Stimulated activated CD8-positive, alpha-beta memory T cell treated with anti-CD3 and anti-CD28 coated beads, Interleukin-12 subunit alpha, Interleukin-12 subunit beta, amount 100 ng/mL, for 4 hours (primary cell): ENCODE measurements around the gene RHEX.

Experiments used
- DNase-seq: peaks from one replicate; pipeline ENCODE4 v3.0.0-alpha.2; 2020; ENCODE audit warnings: low read depth

The RHEX gene

DNA sequence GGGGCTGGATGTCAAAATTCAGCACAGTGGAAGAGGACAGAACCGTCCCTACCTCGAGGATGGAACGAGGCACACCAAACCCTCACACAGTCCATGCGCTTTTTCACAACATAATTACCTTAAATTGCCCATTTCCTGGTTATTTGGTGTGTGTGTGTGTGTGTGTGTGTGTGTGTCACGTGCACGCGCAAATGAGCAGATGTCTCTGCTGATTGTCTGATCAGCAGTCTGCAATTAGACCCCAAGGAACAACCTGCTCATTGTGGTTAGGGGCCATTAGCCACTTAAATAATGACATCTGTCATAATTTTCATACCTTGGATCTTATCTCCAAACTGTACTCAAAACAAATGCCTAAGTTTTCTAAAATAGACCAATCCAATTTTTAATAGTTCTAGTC, 41.1 kb downstream of the RHEX start:
- DNase-seq = no peak

- no peak for DNase-seq
Observed at GRCh38 chr1:206097381-206097780, 44.4 kb downstream of the RHEX start.

- DNase-seq = no peak
Observed at GRCh38 chr1:206098242-206098919, 45.4 kb downstream of the RHEX start.

DNA sequence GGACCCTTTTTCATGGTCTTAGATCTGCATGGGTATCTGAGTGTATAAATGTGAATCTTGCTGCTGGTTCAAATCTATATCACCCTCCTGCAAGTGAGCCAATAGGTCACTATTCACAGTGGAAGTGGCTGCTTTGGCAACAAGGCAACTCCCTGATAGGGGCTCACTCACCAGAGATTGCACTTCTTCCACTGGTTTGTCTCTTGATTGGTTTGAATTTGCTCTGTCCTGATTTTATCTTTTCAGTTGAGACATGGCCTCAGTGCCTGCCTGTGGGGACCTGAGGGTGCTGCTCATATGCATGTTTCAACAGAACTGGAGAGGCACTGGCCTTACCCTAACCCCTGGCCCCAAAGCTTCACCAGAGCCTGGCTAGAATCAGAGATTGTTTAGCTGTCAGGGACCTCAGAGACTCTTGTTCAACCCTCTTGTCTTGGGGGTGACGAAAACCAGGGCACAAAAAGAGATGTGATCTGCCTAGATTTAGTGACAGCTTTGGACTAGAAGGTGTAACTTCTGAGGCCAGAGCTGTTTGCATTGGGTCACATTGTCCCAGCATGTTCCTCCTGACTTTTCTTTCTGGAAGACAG, 47.3 kb downstream of the RHEX start:
- no peak for DNase-seq

GRCh38 chr1:206101351-206102045, 48.5 kb downstream of the RHEX start:
- no peak for DNase-seq

DNA sequence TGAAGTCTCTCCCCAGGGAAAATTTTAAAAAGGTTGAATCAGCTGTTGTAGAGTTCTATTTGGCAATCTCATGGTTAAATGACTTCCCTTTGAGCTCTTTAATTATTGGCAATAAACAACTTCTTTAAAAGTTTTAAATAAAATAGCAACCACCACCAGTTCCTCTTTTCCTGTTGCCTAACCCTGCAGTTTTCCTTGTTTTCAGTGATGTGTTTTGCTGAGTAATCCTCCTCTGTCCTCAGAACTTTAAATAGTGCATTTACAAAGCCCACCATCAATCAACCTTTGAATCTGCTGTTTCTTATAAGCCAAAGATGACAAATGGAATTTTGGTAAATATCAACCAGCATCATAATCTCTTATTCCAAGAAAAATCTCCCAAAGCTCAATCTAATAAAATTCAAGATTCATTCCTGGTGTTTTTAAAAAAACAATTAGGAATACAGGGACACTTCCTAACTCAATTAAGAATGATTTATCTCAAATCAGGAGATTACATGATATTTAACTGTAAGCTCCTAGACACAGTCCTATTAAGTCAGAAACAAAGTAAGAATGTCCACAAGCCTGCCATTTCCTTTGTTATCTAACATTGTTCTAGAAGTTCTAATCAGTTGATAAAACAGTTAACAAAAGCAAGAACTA, 49.4 kb downstream of the RHEX start:
- DNase-seq = no peak

GRCh38 chr1:206103979-206104378, 51.0 kb downstream of the RHEX start:
- DNase-seq = no peak

- DNase-seq = no peak
Observed at GRCh38 chr1:206105464-206105995, 52.6 kb downstream of the RHEX start.

DNA sequence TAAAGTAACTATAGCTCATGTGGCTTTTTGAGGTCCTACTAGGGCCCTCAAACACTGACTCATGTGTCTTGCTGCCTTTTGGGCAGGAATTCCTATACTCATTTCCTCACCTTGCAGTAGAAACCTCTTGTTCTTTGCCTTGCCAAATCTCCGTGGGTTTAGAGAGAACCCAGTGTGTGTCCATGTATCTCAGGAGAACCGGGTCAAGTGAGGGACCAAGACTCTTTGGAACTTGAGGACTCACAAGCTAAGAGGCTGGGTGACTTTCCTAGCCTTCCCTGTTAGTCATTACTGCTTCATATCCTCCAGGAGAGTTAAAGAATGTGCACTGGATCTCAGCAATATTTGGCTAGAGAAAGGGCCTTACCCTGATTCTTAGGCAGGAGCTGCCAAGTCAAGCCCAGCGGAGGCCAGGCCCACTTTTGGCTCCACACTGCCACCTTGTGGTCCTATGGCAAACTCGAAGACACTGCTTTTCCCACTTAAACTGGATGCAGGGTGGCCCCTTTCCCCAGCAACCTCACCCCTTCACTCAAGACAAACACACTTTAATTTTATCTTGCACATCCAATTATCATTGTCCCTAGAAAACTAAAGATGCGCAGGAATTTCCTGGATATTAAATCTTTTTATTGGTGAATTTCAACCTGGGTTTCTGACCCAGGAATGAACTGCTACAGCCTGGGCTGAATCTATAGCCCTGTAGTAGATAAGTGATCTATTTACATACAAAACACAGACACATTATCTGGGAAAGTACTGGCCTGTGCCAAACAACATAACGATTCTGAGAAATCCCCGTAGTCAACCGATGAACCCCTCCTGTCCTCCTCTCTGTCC, 53.6 kb downstream of the RHEX start:
- peak; percentile 37 for DNase-seq

- no peak for DNase-seq
Observed at GRCh38 chr1:206107168-206107544, 54.2 kb downstream of the RHEX start.

DNA sequence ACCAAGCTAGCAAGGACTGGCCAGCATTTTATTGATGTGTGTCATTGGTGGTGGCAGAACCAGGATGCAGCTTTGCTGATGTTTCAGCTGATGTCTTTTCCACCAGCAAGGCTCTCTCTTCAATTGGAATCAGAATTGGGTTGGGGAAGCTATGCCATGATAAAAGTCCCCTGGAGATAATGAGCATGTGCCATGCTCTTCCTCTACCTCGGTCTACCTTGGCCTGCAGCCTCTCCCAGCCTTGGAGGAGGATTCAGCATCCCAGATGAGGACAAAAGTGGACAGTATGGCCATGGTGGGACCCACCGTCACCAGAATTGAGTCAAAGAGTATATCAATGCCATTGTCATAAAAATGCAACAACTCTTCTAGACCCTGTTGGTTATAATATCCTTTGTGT, 55.7 kb downstream of the RHEX start:
- DNase-seq = no peak

GRCh38 chr1:206109718-206110117, 56.7 kb downstream of the RHEX start:
- DNase-seq = no peak

DNA sequence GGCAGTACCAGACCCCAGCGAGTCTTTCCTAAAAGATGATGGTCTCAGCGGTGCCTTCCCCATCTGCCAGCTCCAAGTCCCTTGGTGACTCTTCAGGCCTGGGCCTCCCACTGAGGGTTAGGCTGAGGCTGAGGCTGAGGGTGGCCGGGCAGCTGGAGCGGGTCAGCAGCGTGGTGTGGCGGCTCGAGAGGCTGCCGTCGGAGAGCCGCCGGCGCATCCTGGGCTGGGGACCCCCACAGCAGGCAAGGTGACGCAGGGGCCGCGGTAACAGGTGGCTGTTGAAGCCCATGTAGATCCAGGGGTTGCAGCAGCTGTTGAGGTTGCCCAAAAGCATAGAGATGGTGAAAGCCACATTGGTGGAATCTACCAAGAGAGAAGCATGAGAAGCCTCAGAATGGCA, 57.2 kb downstream of the RHEX start:
- DNase-seq = no peak

DNA sequence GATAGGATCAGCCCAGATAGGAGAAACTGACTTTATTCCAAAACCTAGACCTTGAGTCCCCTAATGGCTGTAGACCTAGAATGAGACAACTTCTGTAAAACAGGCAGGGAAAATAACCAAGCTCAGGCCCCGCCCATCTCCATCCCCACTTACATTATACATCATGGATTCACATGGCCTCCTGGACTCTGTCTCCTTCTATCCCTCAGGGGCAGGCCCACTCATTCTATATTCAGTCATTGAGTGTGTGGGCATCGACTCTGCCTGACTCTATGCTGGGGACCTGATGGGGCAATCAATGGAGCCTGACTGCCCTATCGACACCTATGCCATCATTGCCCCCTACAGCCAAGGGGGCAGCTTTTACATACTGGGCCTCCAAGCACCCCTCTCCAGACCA, 57.8 kb downstream of the RHEX start:
- DNase-seq = no peak

DNA sequence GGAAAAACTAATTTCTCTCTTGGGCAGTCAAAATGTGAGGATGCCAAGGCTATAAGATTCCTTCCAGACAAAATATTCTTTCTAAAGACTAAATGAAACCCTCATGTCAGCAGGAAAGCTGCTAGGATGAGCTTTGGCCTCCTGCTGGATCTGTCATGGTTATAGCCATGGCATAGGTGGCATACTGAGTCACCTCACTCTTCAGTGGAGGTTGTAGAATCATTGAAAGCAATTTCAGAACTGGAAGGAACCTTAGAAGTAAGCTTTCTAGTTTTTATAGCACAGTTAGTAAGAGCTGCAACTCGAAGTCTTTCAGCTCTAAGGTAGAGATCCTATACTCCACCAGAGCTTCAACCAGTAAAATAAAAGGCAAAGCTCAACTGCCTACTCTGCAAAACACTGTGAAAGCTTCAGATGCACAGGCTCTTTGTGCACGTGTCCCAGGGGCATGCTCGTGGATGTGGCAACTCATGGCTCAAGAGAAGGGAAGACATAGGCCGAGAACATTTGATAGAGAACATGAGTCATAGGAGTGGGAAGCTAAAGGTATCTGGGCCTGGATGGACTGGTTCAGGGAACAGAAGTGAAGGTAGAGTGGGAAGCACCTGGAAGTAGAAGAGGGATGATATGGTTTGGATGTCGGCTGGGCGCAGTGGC, 58.4 kb downstream of the RHEX start:
- DNase-seq = no peak

- no peak for DNase-seq
Observed at GRCh38 chr1:206112600-206113301, 59.8 kb downstream of the RHEX start.

DNA sequence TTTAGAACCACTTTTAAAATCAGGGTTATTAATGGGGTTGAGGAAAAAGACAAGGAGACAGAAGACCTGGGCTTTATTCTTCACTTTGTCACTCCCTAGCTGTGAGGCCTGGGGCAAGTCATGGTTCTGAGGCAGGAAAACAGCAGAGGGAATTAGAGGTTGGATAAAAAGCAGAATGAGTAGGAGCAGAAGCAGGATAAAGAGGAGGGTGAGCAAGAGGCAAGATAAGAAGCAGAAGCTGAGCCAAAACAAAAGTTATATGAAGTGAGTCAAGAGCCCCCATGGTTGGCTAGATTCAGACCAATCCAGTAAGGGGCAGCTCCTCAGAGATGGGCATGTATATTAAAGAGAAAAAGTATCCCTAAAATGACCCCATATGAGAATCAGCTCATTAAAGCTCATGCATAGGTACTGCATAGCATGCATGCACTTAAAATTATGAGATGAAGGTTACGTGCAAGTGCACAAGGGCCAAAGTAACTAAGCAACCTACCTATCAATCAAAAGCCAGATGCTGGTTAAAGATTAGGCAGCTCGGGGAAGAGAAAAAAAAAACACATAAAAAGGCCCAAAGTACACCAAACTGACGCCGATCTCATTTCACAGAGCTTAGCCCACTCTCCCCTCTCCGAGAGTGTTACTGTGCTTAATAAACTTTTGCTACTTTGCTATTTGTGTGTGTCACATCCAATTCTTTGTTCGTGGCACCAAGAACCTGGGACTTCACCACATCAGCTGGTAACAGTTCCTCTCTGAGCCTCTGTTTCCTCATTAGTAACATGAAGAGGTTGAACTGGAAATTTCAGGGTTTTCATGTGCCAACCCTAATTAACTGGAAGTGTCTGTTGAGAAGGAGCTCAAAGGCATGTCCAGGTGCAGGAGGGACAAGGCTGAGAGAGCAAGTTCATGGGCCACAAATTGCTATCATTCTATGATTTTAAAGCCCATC, 62.0 kb downstream of the RHEX start:
- no peak for DNase-seq

DNA sequence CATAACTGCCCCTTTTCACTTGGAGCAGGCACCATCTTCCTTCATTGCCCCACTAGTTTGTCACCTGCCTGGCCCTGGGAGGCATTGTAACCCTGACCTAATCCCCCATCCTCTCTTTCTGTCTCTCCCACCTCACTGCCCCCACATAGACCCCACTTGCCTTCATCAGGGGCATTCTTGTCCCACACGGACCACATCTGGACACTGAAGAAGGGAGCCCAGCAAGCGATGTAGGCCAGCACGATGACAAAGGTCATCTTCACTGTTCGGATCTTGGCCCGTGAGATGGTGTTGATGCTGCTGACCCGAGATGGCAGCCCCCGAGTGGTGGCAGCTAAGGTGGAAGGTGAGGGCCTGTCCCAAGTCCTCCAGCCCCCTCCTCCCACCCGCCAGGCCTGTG, 62.8 kb downstream of the RHEX start:
- no peak for DNase-seq

DNA sequence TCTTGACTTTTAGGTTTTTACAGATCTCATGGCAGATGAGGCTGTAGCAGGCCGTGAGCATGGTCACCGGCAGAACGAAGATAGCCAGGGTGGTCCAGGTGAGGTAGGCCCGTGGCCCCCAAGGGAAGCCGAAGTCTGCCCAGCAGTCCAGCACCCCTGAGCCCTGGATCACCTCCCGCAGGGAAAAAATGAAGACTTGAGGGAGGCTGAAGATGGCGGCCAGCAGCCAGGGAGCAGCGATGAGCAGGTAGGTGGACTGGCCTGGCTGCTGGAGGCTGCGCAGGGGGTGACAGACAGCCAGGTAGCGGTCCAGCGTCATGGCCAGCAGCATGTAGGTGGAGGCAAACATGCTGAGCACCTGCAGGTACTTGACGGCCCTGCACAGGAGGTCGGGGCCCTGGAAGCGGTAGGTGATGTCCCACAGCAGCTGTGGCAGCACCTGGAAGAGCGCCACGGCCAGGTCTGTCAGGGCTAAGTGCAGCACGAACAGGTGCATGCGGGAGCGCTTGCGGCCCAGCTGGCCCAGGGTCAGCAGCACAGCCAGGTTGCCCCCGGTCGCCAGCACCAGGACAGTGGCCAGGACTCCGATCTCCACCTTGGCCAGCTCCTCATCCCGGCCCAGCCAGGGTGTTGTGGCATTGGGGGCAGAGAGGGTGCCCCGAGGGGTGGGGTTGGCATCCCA, 63.4 kb downstream of the RHEX start:
- DNase-seq = no peak
